NB4 (cell line): ENCODE data around the gene GNG5.
"Not testable (repeated sequence)": the region's sequence is repeated elsewhere in the genome, so short reads cannot be mapped to it uniquely, and the experiment has no call there.

ENCODE experiments used
- CTCF ChIP-seq: IDR thresholded peaks from one replicate; pipeline ENCODE4 v1.5.1; 2012; ENCODE audit warnings: low read depth, low read length
- MYC ChIP-seq: IDR thresholded peaks from 2 replicates; pipeline ENCODE4 v1.6.1; 2011; ENCODE audit warnings: low read depth, low read length
- POLR2A ChIP-seq: IDR thresholded peaks from 2 replicates; pipeline ENCODE4 v1.6.1; 2011; ENCODE audit warnings: mild to moderate bottlenecking; ENCODE audit not compliant: insufficient read length; ENCODE audit errors: extremely low read depth
- TF ChIP-seq, protein P1 (sequence below): IDR thresholded peaks from 2 replicates; pipeline ENCODE4 v1.6.1; 2011; ENCODE audit warnings: low read depth, low read length

DNA sequence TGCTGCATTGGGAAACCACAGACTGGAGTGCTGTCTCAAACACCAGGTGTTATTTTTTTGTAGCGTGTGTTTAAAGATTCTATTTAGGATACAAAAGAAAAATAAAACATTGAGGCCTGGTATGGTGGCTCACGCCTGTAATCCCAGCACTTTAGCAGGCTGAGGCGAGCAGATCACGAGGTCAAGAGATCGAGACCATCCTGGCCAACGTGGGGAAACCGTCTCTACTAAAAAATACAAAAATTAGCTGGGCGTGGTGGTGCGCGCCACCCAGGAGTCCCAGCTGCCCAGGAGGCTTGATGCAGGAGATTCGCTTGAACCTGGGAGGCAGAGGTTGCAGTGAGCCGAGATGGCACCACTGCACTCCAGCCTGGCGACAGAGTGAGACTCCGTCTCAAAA, 1.5 kb upstream of the GNG5 start:
- not testable (repeated sequence) for TF ChIP-seq POLR2A, CTCF, MYC
- TF ChIP-seq, protein P1, sequence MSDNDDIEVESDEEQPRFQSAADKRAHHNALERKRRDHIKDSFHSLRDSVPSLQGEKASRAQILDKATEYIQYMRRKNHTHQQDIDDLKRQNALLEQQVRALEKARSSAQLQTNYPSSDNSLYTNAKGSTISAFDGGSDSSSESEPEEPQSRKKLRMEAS, result not testable (repeated sequence)
